HG02798 (cell line): Measurements from ENCODE around the gene PGAP1.
A peak's percentile ranks its signal among the peaks of the same experiment; 100 is the strongest.

Source experiments
- ATAC-seq: cut with Tn5 transposase; IDR thresholded peaks from one replicate; pipeline ENCODE4 v1.9.1; 2021; ENCODE audit warnings: mild to moderate bottlenecking; ENCODE audit not compliant: unreplicated experiment, poor library complexity

Gene PGAP1

GRCh38 chr2:196821195-196821594 lies 105.3 kb downstream of the PGAP1 start:
- no peak for ATAC-seq

DNA sequence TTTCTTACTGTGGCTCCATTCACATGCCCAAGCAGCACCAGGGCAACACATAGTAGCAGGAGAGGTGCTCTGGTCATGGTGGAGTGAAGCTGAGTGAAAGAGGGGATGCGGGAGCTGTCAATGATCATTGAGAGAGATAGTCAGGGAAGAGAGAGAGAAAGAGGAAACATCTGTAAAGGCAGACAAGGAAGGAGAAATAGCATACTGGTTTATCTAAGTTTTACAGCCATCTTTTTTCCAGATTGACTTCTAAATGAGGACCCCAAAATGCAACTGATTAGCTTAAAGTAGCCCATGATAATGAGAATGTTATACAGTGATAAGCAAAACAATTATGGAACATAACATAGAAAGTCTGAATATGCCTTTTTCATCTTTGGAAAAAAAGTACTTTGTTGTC lies 117.2 kb downstream of the PGAP1 start, which contains the start of gene C2orf66:
Gene C2orf66 (minus strand): TSS at position 96 of the 400 bp plus-strand sequence. CDS start 19 bp downstream, at position 77.
- ATAC-seq = no peak

GRCh38 chr2:196808083-196808665 lies 118.3 kb downstream of the PGAP1 start:
- ATAC-seq = no peak

GRCh38 chr2:196804381-196804780 lies 122.1 kb downstream of the PGAP1 start:
- no peak for ATAC-seq

- no peak for ATAC-seq
These were observed 124.1 kb downstream of the PGAP1 start for GRCh38 chr2:196802401-196802800.

- ATAC-seq = no peak
These were observed 124.7 kb downstream of the PGAP1 start for GRCh38 chr2:196801674-196802261.

- peak; percentile 1 for ATAC-seq
These were observed 127.5 kb downstream of the PGAP1 start for GRCh38 chr2:196798980-196799379.

GRCh38 chr2:196792865-196793264 lies 133.6 kb downstream of the PGAP1 start:
- ATAC-seq = no peak

- peak; percentile 36 for ATAC-seq
These were observed 142.9 kb downstream of the PGAP1 start for GRCh38 chr2:196783431-196784094.
